GM12878 (cell line): ENCODE measurements around the gene POU3F3. TPM values are rescaled to one million over a fixed set of nuclear protein-coding genes. Genes with fewer than 3 reads are reported as not detected.

Experiments
- BMI1 ChIP-seq: fragments of 450-650 bp; IDR thresholded peaks from 2 replicates; pipeline ENCODE4 v1.6.1; 2016; ENCODE audit warnings: mild to moderate bottlenecking, moderate library complexity, borderline replicate concordance
- CBX5 ChIP-seq: sonication (generic); IDR thresholded peaks from 2 replicates; pipeline ENCODE4 v1.6.1; 2016; ENCODE audit warnings: low read depth, moderate library complexity, mild to moderate bottlenecking, inconsistent platforms
- IRF4 ChIP-seq: IDR thresholded peaks from 2 replicates; pipeline ENCODE4 v1.6.1; 2011; ENCODE audit warnings: low read depth, low read length
- SMARCA5 ChIP-seq: fragments of 450-650 bp; IDR thresholded peaks from 2 replicates; pipeline ENCODE4 v1.6.1; 2017; ENCODE audit warnings: mild to moderate bottlenecking
- WRNIP1 ChIP-seq: IDR thresholded peaks from 2 replicates; pipeline ENCODE4 v1.6.1; 2011; ENCODE audit warnings: low read depth, low read length, improper control_type of control experiment, borderline replicate concordance
- polyA plus RNA-seq, 11 experiments: library from polyadenylated mRNA; depleted of rRNA in 4 of 11; unstranded in 6 of 11; stranded (reverse) in 5 of 11; fragments of >200 nt; fragmentation: Nextera tagmentation in 4 of 11; fragmentation: Illumina TruSeq in 1 of 11; extraction: Ambion mirVana in 4 of 11; extraction: Trizol in 1 of 11; gene quantifications; 1 replicate in 1 of 11; 2 replicates in 10 of 11; pipeline versions ENCODE4 v1.2.1 to v1.2.3, GENCODE V29; 2011 to 2016; ENCODE audit warnings: inconsistent platforms in 2 of 11, missing spikeins in 2 of 11, low read depth in 1 of 11
- total RNA-seq, 4 experiments: library from RNA; depleted of rRNA in 3 of 4; stranded (reverse); fragments of >200 nt in 3 of 4; fragmentation: Illumina TruSeq in 1 of 4; extraction: Trizol in 1 of 4; gene quantifications; 2 replicates each; pipeline versions ENCODE4 v1.2.1 to v1.2.3, GENCODE V29; 2013 to 2021
- TF ChIP-seq, protein P1 (sequence below): fragments of 450-650 bp; IDR thresholded peaks from 2 replicates; pipeline ENCODE4 v1.6.1; 2016; ENCODE audit warnings: mild to moderate bottlenecking
- TF ChIP-seq, protein P2 (sequence below): fragments of 450-650 bp; IDR thresholded peaks from 2 replicates; pipeline ENCODE4 v1.6.1; 2017; ENCODE audit warnings: mild to moderate bottlenecking, moderate library complexity

Gene POU3F3
- total and polyA plus RNA-seq, 10 of the 15 experiments (the other 5 are each of a cell fraction or from before 2014, with no cell fraction given): not detected

DNA sequence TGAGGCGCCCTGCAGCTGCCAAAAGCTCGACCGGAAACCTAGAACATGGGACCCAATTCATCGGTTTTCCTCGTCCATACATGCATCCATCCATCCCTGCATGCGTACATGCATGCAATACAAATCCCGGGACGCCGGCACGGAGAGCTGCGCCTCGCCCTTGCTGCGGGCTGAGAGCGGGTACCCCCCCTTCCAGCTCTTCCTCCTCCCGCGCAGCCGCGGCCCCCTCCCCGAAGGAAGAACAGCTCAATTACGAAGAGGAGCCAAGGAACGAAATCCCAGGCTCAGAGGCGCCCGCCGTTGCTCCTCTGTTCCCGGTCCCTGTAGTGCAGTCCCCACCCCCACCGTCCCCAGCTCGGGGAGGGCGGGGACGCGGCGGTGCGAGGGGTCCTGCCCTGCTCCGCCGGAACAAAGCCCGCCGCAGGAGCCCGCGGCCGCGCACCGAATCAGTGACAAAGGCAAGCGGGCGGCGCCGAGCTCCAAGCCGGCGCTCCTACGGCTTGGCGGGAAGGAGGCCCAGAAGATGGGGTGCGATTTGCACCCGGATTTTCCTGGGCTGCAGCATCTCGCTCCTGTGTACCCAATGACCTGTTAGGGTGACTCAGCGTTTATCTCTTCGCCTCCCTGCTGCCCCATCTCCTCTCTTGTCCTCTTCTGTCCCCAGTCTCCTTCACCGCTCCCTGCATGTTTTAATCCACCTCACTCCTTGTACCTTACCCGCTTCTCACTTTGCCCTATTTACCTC lies 8.9 kb upstream of the POU3F3 start (continued):
- TF ChIP-seq, protein P1, sequence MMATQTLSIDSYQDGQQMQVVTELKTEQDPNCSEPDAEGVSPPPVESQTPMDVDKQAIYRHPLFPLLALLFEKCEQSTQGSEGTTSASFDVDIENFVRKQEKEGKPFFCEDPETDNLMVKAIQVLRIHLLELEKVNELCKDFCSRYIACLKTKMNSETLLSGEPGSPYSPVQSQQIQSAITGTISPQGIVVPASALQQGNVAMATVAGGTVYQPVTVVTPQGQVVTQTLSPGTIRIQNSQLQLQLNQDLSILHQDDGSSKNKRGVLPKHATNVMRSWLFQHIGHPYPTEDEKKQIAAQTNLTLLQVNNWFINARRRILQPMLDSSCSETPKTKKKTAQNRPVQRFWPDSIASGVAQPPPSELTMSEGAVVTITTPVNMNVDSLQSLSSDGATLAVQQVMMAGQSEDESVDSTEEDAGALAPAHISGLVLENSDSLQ: no peak
- TF ChIP-seq CBX5 (no peak), SMARCA5 (no peak), WRNIP1 (no peak), IRF4 (no peak), BMI1 (no peak)
- TF ChIP-seq, protein P2, sequence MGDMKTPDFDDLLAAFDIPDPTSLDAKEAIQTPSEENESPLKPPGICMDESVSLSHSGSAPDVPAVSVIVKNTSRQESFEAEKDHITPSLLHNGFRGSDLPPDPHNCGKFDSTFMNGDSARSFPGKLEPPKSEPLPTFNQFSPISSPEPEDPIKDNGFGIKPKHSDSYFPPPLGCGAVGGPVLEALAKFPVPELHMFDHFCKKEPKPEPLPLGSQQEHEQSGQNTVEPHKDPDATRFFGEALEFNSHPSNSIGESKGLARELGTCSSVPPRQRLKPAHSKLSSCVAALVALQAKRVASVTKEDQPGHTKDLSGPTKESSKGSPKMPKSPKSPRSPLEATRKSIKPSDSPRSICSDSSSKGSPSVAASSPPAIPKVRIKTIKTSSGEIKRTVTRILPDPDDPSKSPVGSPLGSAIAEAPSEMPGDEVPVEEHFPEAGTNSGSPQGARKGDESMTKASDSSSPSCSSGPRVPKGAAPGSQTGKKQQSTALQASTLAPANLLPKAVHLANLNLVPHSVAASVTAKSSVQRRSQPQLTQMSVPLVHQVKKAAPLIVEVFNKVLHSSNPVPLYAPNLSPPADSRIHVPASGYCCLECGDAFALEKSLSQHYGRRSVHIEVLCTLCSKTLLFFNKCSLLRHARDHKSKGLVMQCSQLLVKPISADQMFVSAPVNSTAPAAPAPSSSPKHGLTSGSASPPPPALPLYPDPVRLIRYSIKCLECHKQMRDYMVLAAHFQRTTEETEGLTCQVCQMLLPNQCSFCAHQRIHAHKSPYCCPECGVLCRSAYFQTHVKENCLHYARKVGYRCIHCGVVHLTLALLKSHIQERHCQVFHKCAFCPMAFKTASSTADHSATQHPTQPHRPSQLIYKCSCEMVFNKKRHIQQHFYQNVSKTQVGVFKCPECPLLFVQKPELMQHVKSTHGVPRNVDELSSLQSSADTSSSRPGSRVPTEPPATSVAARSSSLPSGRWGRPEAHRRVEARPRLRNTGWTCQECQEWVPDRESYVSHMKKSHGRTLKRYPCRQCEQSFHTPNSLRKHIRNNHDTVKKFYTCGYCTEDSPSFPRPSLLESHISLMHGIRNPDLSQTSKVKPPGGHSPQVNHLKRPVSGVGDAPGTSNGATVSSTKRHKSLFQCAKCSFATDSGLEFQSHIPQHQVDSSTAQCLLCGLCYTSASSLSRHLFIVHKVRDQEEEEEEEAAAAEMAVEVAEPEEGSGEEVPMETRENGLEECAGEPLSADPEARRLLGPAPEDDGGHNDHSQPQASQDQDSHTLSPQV: no peak
